Stimulated activated effector memory CD8-positive, alpha-beta T cell treated with anti-CD3 and anti-CD28 coated beads, Interleukin-12 subunit alpha, Interleukin-12 subunit beta, amount 100 ng/mL, for 72 hours (primary cell): ENCODE data around the gene ARHGEF25.
"Not testable (repeated sequence)": the region's sequence is repeated elsewhere in the genome, so short reads cannot be mapped to it uniquely, and the experiment has no call there.

Experiments used
- ATAC-seq: fragments of 150-1000 bp; cut with Tn5 transposase; 2 replicates; pipeline ENCODE4 v1.10.0; 2021
- DNase-seq, 2 donors: peaks; one replicate each; pipeline ENCODE4 v3.0.0; 2021 to 2022; ENCODE audit warnings: low spot score in 2 of 2
- H3K27ac Mint-ChIP-seq: one replicate; pipeline ENCODE4 v1.8.0; 2022; ENCODE audit warnings: mild to moderate bottlenecking, mixed read lengths
- H3K36me3 Mint-ChIP-seq: one replicate; pipeline ENCODE4 v1.8.0; 2022; ENCODE audit warnings: mild to moderate bottlenecking, mixed read lengths
- H3K4me1 Mint-ChIP-seq: one replicate; pipeline ENCODE4 v1.8.0; 2022; ENCODE audit warnings: mixed read lengths
- H3K4me3 Mint-ChIP-seq: one replicate; pipeline ENCODE4 v1.8.0; 2022; ENCODE audit warnings: mild to moderate bottlenecking, mixed read lengths
- H3K9me3 Mint-ChIP-seq: one replicate; pipeline ENCODE4 v1.8.0; 2022; ENCODE audit warnings: mixed read lengths

Gene ARHGEF25

DNA sequence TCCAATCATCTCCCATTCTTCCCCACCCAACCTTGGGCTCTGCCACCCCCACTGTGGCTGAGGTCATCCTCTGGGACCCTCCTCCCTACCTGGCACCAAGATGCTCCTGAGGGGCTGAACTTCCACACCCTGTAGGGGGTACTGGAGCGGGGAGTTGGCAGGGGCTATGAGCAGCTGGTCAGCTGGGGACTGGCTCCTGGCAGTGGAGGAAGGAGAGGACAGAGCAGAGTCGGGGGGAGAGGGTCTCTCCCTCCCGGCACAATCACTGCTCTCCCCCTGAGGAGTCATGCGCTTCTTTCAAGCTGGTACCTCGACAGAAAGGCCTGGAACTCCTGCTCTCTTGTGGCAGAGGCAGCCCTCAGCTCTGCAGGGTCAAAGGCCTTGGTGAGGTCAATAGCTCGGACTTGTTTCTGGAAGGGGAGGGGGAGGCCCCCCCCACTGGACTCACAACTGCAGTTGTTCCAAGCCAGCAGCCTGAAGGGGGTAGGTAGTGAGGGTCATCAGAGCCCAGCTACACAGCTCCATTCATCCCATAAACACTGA is 19.7 kb downstream of the ARHGEF25 start:
- H3K4me3 Mint-ChIP-seq = peak overlapping the region; percentile 75
- peaks cover 37% of the 10 kb centered on the region for H3K4me1 Mint-ChIP-seq
- DNase-seq (peak in 1 of 2 donors; percentile 49), ATAC-seq (no peak)
- H3K27ac Mint-ChIP-seq = no peak overlapping the region
- no peaks in the 10 kb centered on the region for H3K9me3 Mint-ChIP-seq
- no peaks in the 10 kb centered on the region for H3K36me3 Mint-ChIP-seq

DNA sequence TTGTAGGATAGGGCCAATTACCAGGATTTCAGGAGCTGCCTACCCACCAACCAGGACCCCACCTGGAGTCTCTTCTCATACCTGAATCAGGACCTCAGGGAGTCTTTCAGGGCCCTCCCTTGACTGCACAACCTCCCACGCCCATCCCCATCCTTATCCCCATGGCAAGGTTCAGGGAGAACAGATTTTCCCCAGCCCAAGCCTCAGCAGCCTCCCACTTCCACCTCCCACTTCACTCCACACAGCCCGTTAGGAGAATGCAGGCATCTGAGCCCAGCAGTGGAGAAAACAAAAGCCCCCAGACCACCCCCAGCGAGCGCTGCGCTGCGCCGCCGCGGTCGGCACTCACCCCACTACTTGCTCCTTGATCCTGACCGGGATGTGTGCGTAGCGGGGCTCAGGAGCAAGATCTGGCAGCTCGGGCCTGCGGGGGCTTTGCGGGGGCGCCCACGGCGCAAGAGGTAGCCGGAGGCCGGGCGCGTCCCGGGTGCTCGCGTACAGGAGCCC is 20.4 kb downstream of the ARHGEF25 start:
- no peaks in the 10 kb centered on the region for H3K36me3 Mint-ChIP-seq
- ATAC-seq (no peak), DNase-seq (no peak)
- peak overlapping the region; percentile 75 for H3K4me3 Mint-ChIP-seq
- H3K9me3 Mint-ChIP-seq = no peaks in the 10 kb centered on the region
- no peak overlapping the region for H3K27ac Mint-ChIP-seq
- H3K4me1 Mint-ChIP-seq = peaks cover 33% of the 10 kb centered on the region

DNA sequence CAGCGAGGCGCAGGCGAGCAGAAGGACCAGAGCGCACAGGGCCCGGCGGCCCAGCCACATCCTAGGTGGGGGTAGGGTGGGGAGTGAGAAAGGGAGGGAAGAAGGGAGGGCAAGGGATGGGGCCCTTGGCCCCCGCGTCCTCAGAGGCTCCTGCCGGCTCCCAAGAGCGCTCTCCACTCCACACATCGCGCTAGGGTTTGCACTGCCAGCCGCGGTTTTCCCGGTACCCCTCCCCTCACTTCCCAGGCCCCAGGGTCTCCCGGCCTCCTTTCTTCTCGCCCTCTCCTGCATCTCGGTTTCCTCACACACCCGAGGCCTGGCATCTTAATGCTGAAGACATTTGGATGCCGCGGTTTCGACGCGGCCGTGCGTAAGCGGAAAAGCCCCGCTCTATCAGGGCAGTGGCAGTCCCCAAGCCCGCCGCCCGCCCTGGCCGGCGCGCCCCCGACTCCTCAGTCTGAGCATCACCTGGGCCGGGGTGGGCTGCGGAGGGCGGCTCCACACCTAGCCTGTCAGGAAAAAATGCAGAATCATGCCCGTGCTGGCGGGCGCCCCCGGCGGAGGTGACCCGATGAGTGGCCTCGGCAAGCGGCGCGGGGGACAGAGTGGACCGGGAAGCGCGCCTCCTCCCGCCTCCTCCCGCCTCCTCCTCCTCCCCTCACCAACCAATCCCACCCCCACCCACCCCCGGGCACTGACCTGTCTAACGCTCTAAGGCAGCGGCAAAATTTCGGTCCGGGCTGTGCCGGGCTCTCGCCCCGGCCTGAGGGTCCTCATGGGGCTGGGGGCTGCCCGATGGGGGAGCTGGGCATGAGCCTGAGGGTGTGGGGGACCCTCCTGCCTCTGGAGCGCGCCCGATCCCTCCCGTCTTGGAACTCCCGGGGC is 21.1 kb downstream of the ARHGEF25 start:
- Mint-ChIP-seq H3K27ac (no peak overlapping the region), H3K9me3 (no peaks in the 10 kb centered on the region), H3K4me3 (peak overlapping the region; percentile 75), H3K4me1 (peaks cover 27% of the 10 kb centered on the region), H3K36me3 (no peaks in the 10 kb centered on the region)
- peak; percentile 46 for ATAC-seq
- DNase-seq = peak in 1 of 2 donors; percentile 68

DNA sequence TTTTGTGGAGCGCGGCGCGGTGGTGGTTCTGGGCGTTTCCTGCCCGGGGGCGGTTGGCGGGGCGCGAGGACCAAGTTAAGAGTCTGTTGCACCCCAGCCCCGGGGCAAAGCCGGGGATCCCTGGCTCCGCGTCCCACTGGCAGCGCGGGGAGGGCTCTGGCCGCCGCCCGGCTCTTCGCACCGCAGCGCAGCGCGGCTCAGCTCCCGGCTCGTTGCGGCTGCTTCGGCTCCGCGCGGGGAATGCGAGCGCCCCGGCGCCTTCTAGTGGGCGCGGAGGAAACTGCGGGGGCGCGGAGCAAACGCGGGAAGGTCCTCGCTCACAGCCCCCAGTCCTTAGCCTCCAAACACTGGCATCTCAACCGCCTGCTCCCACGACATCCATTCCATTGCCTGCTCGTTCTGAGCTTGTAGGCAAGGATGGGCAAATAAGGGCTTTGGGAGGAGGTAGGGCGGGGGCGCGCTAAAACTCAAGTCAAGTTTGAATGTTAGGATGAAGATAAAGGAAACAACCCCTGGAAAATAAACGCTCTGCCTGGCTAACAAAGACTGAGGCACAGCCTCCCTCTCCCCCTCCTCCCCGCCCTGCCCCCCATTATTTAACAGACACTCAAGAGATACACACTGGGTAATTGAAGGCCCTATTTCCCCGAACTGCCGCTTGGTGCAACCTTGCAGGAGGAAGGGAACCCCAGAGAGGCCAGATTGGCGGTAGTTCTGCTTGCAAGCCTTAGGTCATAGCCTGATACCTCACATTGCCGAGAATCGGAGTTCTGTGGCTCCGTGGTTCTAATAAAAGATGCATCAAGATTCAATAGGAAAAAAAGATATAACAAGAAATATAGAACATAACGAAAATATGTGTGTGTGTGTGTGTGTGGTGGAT is 22.0 kb downstream of the ARHGEF25 start, which contains the start of gene B4GALNT1:
Gene B4GALNT1 (minus strand): TSS at position 244 of the 883 bp plus-strand sequence. CDS start 1,069 bp downstream, outside the sequence.
- Mint-ChIP-seq H3K4me1 (peaks cover 21% of the 10 kb centered on the region), H3K9me3 (no peaks in the 10 kb centered on the region), H3K27ac (no peak within 1 kb of the TSS), H3K4me3 (peak within 1 kb of the TSS; percentile 75), H3K36me3 (no peaks in the 10 kb centered on the region)
- ATAC-seq (peak; percentile 87), DNase-seq (peak; percentile 66 to 83)

DNA sequence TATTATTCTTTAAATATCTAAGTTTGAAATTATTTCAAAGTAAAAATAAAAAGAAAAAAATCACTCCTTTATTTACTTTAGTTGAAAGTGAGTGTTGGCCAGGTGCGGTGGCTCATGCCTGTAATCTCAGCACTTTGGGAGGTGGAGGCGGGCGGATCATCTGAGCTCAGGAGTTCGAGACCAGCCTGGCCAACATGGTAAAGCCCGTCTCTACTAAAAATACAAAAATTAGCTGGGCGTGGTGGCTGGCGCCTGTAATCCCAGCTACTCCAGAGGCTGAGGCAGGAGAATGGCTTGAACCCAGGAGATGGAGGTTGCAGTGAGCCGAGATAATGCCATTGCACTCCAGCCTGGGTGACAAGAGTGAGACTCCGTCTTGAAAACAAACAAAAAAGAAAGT is 25.5 kb downstream of the ARHGEF25 start:
- H3K4me1 Mint-ChIP-seq = peaks cover 14% of the 10 kb centered on the region
- H3K36me3 Mint-ChIP-seq, DNase-seq, H3K27ac Mint-ChIP-seq, H3K9me3 Mint-ChIP-seq, ATAC-seq, H3K4me3 Mint-ChIP-seq: not testable (repeated sequence)

DNA sequence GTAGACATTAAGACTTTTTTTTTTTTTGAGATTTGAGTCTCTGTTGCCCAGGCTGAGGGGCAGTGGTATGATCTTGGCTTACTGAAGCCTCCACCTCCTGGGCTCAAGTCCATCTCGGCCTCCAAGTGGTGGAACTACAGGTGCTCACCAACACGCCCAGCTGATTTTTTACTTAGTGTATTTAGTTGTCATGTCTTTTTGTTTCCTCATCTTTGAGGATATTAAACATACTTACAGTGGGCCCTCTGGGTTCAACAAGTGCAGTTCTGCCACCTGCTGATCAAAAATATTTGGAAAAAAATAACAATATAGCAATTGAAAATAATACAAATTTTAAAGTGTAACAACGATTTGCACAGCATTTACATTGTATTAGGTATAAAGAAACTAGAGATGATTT is 26.1 kb downstream of the ARHGEF25 start:
- no peak for ATAC-seq
- H3K27ac Mint-ChIP-seq = no peak overlapping the region
- H3K36me3 Mint-ChIP-seq = no peaks in the 10 kb centered on the region
- H3K4me3 Mint-ChIP-seq = no peak overlapping the region
- DNase-seq = no peak
- no peaks in the 10 kb centered on the region for H3K9me3 Mint-ChIP-seq
- peaks cover 8% of the 10 kb centered on the region for H3K4me1 Mint-ChIP-seq

DNA sequence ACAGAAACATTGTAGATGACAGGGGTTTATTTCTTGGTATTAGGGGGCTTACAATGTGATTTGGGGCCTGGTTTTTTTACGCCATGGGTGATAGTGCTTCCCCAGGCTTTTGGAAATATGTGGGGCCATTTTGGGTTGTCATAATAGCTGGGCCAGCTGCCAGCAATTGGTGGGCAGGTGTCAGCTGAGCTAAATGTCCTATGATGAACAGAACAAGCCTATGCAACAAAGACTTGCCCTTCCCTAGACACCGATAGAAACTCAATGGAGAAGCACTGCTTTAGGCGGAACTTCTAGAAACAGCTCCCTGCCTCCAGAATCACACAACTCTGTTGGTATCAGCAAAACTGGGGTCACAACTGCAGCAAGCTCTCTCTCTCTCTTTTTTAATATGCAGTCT is 26.9 kb downstream of the ARHGEF25 start:
- Mint-ChIP-seq H3K27ac (no peak overlapping the region), H3K4me1 (peaks cover 6% of the 10 kb centered on the region), H3K9me3 (no peaks in the 10 kb centered on the region), H3K4me3 (no peak overlapping the region), H3K36me3 (no peaks in the 10 kb centered on the region)
- DNase-seq (no peak), ATAC-seq (no peak)

DNA sequence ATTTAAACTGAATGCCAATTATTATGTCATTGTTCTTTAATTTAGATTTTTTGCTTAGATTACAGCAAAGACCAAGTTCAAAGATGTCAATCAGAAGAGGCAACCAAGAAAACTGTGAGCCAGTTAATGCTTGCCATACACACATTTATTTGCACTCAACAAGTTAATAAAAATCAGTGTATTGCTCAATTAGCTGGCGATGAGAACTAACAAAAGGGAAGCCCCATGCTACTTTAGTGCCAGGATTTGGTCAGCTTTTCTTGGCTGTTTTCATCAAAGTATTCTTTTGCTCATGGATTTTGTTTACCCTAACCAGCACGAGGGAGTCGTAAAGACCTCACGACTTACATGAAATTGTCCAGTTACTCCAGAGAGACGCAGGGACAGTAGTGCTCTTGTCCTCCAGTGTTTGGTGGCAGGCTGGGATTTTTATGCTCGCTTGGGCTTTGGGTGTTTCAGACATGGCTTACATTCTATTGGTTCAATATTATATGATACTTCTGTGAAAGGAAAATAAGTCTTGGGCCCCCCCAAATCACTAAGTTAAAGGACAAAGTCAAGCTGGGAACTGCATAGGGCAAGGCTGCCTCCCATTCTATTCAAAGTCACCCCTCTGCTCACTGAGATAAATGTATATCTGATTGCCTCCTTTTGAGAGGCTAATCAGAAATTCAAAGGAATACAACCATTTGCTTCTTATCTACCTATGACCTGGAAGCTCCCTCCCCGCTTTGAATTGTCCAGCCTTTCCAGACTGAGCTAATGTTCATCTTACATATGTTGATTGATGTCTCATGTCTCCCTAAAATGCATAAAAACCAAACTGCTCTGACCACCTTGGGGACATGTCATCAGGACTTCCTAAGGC is 29.2 kb downstream of the ARHGEF25 start:
- H3K27ac Mint-ChIP-seq = no peak overlapping the region
- H3K4me3 Mint-ChIP-seq = no peak overlapping the region
- H3K9me3 Mint-ChIP-seq = no peaks in the 10 kb centered on the region
- DNase-seq (no peak), ATAC-seq (no peak)
- no peaks in the 10 kb centered on the region for H3K4me1 Mint-ChIP-seq
- H3K36me3 Mint-ChIP-seq = no peaks in the 10 kb centered on the region

DNA sequence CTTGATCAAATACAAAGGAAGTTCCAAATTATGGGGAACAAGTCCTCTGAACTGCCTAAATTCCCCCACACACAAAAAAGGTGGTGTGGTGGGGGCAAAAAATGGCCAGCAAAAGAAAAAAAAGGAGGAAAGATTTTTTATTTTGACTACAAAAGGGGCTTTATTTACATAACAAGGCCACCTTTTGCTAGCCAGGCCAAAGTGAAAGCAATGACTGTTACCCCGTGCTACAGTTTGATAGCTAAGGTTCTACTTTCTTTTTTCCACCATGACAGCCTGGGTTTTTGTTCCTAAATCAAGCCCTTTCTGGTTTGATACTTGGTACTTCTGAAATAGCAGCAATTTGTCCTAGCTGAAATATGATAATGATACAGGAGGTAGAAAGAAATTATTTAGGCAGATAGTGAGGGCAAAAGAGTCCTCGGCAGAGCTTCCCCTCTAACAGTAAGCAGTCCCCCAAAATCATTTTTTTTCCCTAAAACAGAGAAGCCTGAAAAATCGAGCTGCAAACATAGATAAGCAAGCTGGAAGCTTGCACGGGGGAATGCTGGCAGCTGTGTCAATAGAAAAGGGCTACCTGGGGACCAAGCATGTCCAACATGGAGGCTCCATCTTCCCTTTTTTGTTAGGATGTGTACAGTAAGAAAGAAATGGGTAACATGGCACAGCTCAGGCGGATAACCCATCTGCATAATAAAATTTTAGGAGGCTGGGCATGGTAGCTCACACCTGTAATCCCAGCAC is 30.6 kb downstream of the ARHGEF25 start:
- H3K36me3 Mint-ChIP-seq = no peaks in the 10 kb centered on the region
- H3K27ac Mint-ChIP-seq = no peak overlapping the region
- H3K4me3 Mint-ChIP-seq = no peak overlapping the region
- H3K9me3 Mint-ChIP-seq = no peaks in the 10 kb centered on the region
- DNase-seq = no peak
- no peaks in the 10 kb centered on the region for H3K4me1 Mint-ChIP-seq
- ATAC-seq = no peak

DNA sequence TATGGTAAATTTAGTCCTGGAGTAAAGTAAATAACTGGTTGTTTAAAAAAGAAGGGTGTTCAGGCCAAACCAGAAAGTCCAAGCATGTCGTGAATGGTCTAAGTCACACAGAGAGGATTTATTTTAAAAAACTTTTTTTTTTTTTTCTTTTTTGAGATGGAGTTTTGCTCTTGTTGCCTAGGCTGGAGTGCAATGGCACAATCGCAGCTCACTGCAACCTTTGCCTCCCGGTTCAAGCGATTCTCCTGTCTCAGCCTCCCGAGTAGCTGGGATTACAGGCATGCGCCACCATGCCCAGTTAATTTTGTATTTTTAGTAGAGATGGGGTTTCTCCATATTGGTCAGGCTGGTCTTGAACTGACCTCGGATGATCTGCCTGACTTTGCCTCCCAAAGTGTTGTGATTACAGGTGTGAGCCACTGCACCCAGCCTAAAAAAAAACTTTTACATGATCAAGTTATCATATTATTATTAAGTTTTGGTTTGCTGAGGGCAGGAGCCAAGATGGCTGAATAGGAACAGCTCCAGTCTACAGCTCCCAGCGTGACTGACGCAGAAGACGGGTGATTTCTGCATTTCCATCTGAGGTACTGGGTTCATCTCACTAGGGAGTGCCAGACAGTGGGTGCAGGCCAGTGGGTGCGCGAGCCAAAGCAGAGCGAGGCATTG is 34.9 kb downstream of the ARHGEF25 start:
- ATAC-seq, DNase-seq, H3K27ac Mint-ChIP-seq, H3K9me3 Mint-ChIP-seq, H3K36me3 Mint-ChIP-seq, H3K4me3 Mint-ChIP-seq, H3K4me1 Mint-ChIP-seq: not testable (repeated sequence)

DNA sequence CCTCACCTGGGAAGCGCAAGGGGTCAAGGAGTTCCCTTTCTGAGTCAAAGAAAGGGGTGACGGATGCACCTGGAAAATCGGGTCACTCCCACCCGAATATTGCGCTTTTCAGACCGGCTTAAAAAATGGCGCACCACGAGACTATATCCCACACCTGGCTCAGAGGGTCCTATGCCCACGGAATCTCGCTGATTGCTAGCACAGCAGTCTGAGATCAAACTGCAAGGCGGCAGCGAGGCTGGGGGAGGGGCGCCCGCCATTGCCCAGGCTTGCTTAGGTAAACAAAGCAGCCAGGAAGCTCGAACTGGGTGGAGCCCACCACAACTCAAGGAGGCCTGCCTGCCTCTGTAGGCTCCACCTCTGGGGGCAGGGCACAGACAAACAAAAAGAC is 35.4 kb downstream of the ARHGEF25 start:
- not testable (repeated sequence) for ATAC-seq, H3K4me3 Mint-ChIP-seq, H3K36me3 Mint-ChIP-seq, DNase-seq, H3K9me3 Mint-ChIP-seq, H3K4me1 Mint-ChIP-seq, H3K27ac Mint-ChIP-seq

DNA sequence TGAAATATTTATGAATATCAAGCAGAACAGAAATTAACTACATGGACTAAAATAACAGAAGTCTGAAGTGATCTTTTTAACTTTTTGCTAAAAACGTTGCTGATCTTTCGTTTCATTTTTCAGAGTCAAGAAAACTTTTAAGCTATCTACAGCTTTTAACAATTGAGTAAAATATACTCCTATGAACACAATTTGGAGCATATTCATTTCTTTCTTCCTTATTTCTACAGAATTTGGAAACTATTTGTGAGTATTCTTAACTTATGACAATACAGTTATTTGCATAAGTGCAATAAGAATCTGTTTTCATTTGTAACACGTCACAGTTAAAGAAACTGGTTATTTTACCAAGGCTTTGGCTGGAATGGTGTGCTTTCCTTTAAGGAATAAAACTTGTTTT is 42.8 kb downstream of the ARHGEF25 start:
- DNase-seq (no peak), ATAC-seq (no peak)
- Mint-ChIP-seq H3K4me3 (no peak overlapping the region), H3K4me1 (no peaks in the 10 kb centered on the region), H3K9me3 (no peaks in the 10 kb centered on the region), H3K36me3 (no peaks in the 10 kb centered on the region), H3K27ac (no peak overlapping the region)

DNA sequence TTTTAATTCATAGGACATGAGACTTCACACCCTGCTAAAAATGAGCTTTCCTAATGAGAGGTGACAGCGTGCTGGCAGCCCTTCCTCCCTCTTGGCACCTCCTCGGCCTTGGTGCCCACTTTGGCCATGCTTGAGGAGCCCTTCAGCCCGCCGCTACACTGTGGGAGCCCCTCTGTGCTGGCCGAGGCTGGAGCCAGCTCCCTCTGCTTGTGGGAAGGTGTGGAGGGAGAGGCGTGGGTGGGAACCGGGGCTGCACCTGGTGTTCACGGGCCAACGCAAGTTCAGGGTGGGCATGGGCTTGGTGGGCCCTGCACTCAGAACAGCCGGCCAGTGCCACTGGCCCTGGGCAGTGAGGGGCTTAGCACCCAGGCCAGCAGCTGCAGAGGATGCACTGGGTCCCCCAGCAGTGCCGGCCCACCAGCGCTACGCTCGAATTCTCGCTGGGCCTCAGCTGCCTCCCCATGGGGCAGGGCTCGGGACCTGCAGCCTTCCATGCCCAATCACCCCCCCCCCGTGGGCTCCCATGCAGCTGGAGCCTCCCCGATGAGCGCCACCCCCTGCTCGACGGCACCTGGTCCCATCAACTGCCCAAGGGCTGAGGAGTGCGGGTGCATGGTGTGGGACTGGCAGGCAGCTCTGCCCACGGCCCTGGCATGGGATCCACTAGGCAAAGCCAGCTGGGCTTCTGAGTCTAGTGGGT is 44.5 kb downstream of the ARHGEF25 start:
- H3K4me1 Mint-ChIP-seq = no peaks in the 10 kb centered on the region
- no peaks in the 10 kb centered on the region for H3K9me3 Mint-ChIP-seq
- no peak for ATAC-seq
- no peak overlapping the region for H3K4me3 Mint-ChIP-seq
- no peak for DNase-seq
- no peaks in the 10 kb centered on the region for H3K36me3 Mint-ChIP-seq
- no peak overlapping the region for H3K27ac Mint-ChIP-seq
